Right lobe of liver (tissue), 4 donors: ENCODE measurements around the gene MPHOSPH10.
"Not testable (repeated sequence)": the region's sequence is repeated elsewhere in the genome, so short reads cannot be mapped to it uniquely, and the experiment has no call there.

Experiments used
- CTCF ChIP-seq, 4 donors: fragments of 200-600 bp in 3 of 4; fragments of 450-650 bp in 1 of 4; IDR thresholded peaks; one replicate each; pipeline versions ENCODE4 v1.5.1 to v1.8.0; 2016 to 2022; ENCODE audit warnings: antibody characterized with exemption in 4 of 4, mild to moderate bottlenecking in 2 of 4
- POLR2A ChIP-seq: fragments of 450-650 bp; IDR thresholded peaks from one replicate; pipeline ENCODE4 v1.6.1; 2017; ENCODE audit warnings: antibody characterized with exemption, mild to moderate bottlenecking
- donor health status: DM: no; HTN: no; CAD: no.
- donor health status: DM: no; HTN: no; CAD: no.
- donor health status: DM: no; HTN: yes; CAD: no.

- TF ChIP-seq CTCF (IDR thresholded peaks at IDR 0.05); POLR2A: not testable (repeated sequence)
These were observed 46.6 kb upstream of the MPHOSPH10 start for GRCh38 chr2:71083752-71084312.
